K562 (cell line): ENCODE results near the gene PPARG. TPM values are rescaled to one million over a fixed set of nuclear protein-coding genes. Genes with fewer than 3 reads are reported as not detected.

Experiments
- ADNP ChIP-seq: fragments of 200-800 bp; sonication (Bioruptor generic); IDR thresholded peaks from 2 replicates; pipeline ENCODE4 v1.6.1; 2016; ENCODE audit warnings: missing genetic modification characterization, missing compliant biosample characterization
- ELF2 ChIP-seq: fragments of 250-450 bp; sonication (Bioruptor Pico); IDR thresholded peaks from 2 replicates; pipeline ENCODE4 v1.5.0; 2021; ENCODE audit warnings: mild to moderate bottlenecking
- NFE2 ChIP-seq: IDR thresholded peaks from 2 replicates; pipeline ENCODE4 v1.6.1; 2014; ENCODE audit warnings: antibody characterized with exemption, low read depth
- NR1H2 ChIP-seq: sonication (generic); formaldehyde crosslinking; IDR thresholded peaks from 2 replicates; pipeline ENCODE4 v1.4.0; 2020; ENCODE audit warnings: mild to moderate bottlenecking, missing genetic modification reagents
- POLR2B ChIP-seq: fragments of 450-650 bp; IDR thresholded peaks from 2 replicates; pipeline ENCODE4 v1.6.1; 2018; ENCODE audit warnings: low read depth; ENCODE audit not compliant: partially characterized antibody
- SETDB1 ChIP-seq: IDR thresholded peaks from one replicate; pipeline ENCODE4 v1.6.1; 2012; ENCODE audit warnings: low read length, control low read depth, inconsistent platforms
- SMARCA4 ChIP-seq: fragments of 450-650 bp; IDR thresholded peaks from 2 replicates; pipeline ENCODE4 v1.6.1; 2016
- TAF7 ChIP-seq: fragments of 450-650 bp; IDR thresholded peaks from 2 replicates; pipeline ENCODE4 v1.6.1; 2016; ENCODE audit warnings: missing genetic modification characterization, missing compliant biosample characterization
- ZNF124 ChIP-seq: sonication (generic); formaldehyde crosslinking; IDR thresholded peaks from 2 replicates; pipeline ENCODE4 v1.8.1; 2022; ENCODE audit warnings: missing genetic modification reagents
- ZNF184 ChIP-seq: sonication (generic); formaldehyde crosslinking; IDR thresholded peaks from 2 replicates; pipeline ENCODE4 v1.5.0; 2020; ENCODE audit warnings: missing genetic modification reagents
- ZNF766 ChIP-seq: fragments of 200-800 bp; sonication (Bioruptor generic); conservative IDR thresholded peaks from 2 replicates; pipeline ENCODE4 v1.6.1; 2016; ENCODE audit warnings: missing genetic modification characterization, missing compliant biosample characterization
- polyA plus RNA-seq, 8 experiments: library from polyadenylated mRNA; depleted of rRNA in 4 of 8; stranded (reverse) in 5 of 8; unstranded in 3 of 8; fragments of >200 nt; fragmentation: Nextera tagmentation in 2 of 8; fragmentation: Illumina TruSeq in 1 of 8; extraction: Ambion mirVana in 2 of 8; extraction: Trizol in 1 of 8; gene quantifications; 2 replicates each; pipeline versions ENCODE4 v1.2.1 to v1.2.3, GENCODE V29; 2011 to 2014; ENCODE audit warnings: inconsistent platforms in 1 of 8, missing spikeins in 1 of 8
- total RNA-seq, 7 experiments: library from RNA; depleted of rRNA in 6 of 7; stranded (reverse); fragments of >200 nt in 6 of 7; fragmentation: Illumina TruSeq in 2 of 7; extraction: Trizol in 2 of 7; gene quantifications; 2 replicates each; pipeline versions ENCODE4 v1.2.1 to v1.2.3, GENCODE V29; 2011 to 2021; ENCODE audit warnings: low replicate concordance in 1 of 7
- TF ChIP-seq, protein P1 (sequence below): IDR thresholded peaks from 2 replicates; pipeline ENCODE4 v1.6.1; 2011; ENCODE audit warnings: borderline replicate concordance, low read depth, mild to moderate bottlenecking, moderate library complexity, low read length; ENCODE audit not compliant: insufficient read depth, poor library complexity, severe bottlenecking
- TF ChIP-seq, protein P2 (sequence below): fragments of 450-650 bp; IDR thresholded peaks from one replicate; pipeline ENCODE4 v1.6.1; 2018; ENCODE audit warnings: mild to moderate bottlenecking, moderate library complexity; ENCODE audit not compliant: partially characterized antibody

PPARG gene
- total and polyA plus RNA-seq, 9 of the 15 experiments (the other 6 are each of a cell fraction or from before 2014, with no cell fraction given) = not detected

- TF ChIP-seq, protein P1, sequence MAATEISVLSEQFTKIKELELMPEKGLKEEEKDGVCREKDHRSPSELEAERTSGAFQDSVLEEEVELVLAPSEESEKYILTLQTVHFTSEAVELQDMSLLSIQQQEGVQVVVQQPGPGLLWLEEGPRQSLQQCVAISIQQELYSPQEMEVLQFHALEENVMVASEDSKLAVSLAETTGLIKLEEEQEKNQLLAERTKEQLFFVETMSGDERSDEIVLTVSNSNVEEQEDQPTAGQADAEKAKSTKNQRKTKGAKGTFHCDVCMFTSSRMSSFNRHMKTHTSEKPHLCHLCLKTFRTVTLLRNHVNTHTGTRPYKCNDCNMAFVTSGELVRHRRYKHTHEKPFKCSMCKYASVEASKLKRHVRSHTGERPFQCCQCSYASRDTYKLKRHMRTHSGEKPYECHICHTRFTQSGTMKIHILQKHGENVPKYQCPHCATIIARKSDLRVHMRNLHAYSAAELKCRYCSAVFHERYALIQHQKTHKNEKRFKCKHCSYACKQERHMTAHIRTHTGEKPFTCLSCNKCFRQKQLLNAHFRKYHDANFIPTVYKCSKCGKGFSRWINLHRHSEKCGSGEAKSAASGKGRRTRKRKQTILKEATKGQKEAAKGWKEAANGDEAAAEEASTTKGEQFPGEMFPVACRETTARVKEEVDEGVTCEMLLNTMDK = no peak
- no peak for TF ChIP-seq NR1H2 (CRISPR knock-in tag)
- no peak for TF ChIP-seq ADNP (tag)
- no peak for TF ChIP-seq SETDB1
- no peak for TF ChIP-seq ZNF184
- TF ChIP-seq, protein P2, sequence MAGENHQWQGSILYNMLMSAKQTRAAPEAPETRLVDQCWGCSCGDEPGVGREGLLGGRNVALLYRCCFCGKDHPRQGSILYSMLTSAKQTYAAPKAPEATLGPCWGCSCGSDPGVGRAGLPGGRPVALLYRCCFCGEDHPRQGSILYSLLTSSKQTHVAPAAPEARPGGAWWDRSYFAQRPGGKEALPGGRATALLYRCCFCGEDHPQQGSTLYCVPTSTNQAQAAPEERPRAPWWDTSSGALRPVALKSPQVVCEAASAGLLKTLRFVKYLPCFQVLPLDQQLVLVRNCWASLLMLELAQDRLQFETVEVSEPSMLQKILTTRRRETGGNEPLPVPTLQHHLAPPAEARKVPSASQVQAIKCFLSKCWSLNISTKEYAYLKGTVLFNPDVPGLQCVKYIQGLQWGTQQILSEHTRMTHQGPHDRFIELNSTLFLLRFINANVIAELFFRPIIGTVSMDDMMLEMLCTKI = no peak
- TF ChIP-seq NFE2 = peak; percentile 80
- no peak for TF ChIP-seq ZNF124 (CRISPR knock-in tag)
- TF ChIP-seq POLR2B = no peak
- TF ChIP-seq ZNF766 (CRISPR knock-in tag) = no peak
- TF ChIP-seq ELF2 = no peak
- TF ChIP-seq SMARCA4 = no peak
- no peak for TF ChIP-seq TAF7 (tag)
Measured at GRCh38 chr3:12423918-12424630, 135.2 kb downstream of the PPARG start (continued).
